Liver (tissue), 9 donors: Measurements from ENCODE around the gene LAT. TPM values are rescaled to one million over a fixed set of nuclear protein-coding genes. Genes with fewer than 3 reads are reported as not detected.

Source experiments
- DNase-seq: peaks from one replicate; pipeline ENCODE4 v3.0.0-alpha.2; 2017; ENCODE audit warnings: low spot score
- H3K27ac ChIP-seq, 2 donors: one replicate each; pipeline ENCODE4 v1.7.0; 2013; ENCODE audit warnings: inconsistent platforms in 2 of 2, low read length in 2 of 2, control low read depth in 1 of 2, low read depth in 1 of 2, mild to moderate bottlenecking in 1 of 2
- H3K27me3 ChIP-seq, 4 donors: one replicate each; pipeline versions ENCODE4 v1.6.1 to v1.7.0; 2013; ENCODE audit warnings: low read length in 3 of 4, inconsistent platforms in 1 of 4, mild to moderate bottlenecking in 1 of 4, moderate library complexity in 1 of 4; ENCODE audit not compliant: control insufficient read depth in 4 of 4, insufficient read depth in 4 of 4
- H3K36me3 ChIP-seq, 4 donors: one replicate each; pipeline versions ENCODE4 v1.6.1 to v1.7.0; 2013; ENCODE audit warnings: low read length in 3 of 4, mild to moderate bottlenecking in 3 of 4, low read depth in 1 of 4, moderate library complexity in 1 of 4; ENCODE audit not compliant: control insufficient read depth in 4 of 4, insufficient read depth in 3 of 4
- H3K4me1 ChIP-seq, 4 donors: one replicate each; pipeline versions ENCODE4 v1.6.1 to v1.7.0; 2013; ENCODE audit warnings: low read length in 3 of 4, mild to moderate bottlenecking in 3 of 4, moderate library complexity in 1 of 4; ENCODE audit not compliant: control insufficient read depth in 4 of 4, insufficient read depth in 4 of 4
- H3K4me3 ChIP-seq, 3 donors: one replicate each; pipeline versions ENCODE4 v1.6.1 to v1.7.0; 2013; ENCODE audit warnings: low read length in 3 of 3, control low read depth in 1 of 3, low read depth in 1 of 3, mild to moderate bottlenecking in 1 of 3
- H3K9ac ChIP-seq, 2 donors: one replicate each; pipeline ENCODE4 v1.7.0; 2013; ENCODE audit warnings: low read length in 2 of 2, mild to moderate bottlenecking in 2 of 2, moderate library complexity in 2 of 2, control low read depth in 1 of 2, low read depth in 1 of 2
- H3K9me3 ChIP-seq, 4 donors: one replicate each; pipeline versions ENCODE4 v1.6.1 to v1.7.0; 2013; ENCODE audit warnings: low read length in 3 of 4; ENCODE audit not compliant: control insufficient read depth in 4 of 4
- EGR1 ChIP-seq, 2 donors: IDR thresholded peaks; 2 replicates each; pipeline ENCODE4 v1.6.1; 2016 to 2018; ENCODE audit warnings: antibody characterized with exemption in 2 of 2, low read depth in 2 of 2
- FOXA1 ChIP-seq: IDR thresholded peaks from 2 replicates; pipeline ENCODE4 v1.6.1; 2016; ENCODE audit warnings: antibody characterized with exemption
- FOXA2 ChIP-seq: IDR thresholded peaks from 2 replicates; pipeline ENCODE4 v1.6.1; 2016; ENCODE audit warnings: antibody characterized with exemption
- GABPA ChIP-seq, 2 donors: IDR thresholded peaks in 1 of 2; conservative IDR thresholded peaks in 1 of 2; 2 replicates each; pipeline ENCODE4 v1.6.1; 2016; ENCODE audit warnings: antibody characterized with exemption in 2 of 2, mild to moderate bottlenecking in 1 of 2, moderate library complexity in 1 of 2
- HNF4A ChIP-seq, 2 donors: conservative IDR thresholded peaks; 2 replicates each; pipeline ENCODE4 v1.6.1; 2016; ENCODE audit warnings: antibody characterized with exemption in 2 of 2, mild to moderate bottlenecking in 2 of 2
- JUND ChIP-seq, 2 donors: IDR thresholded peaks; 2 replicates each; pipeline ENCODE4 v1.6.1; 2016; ENCODE audit warnings: antibody characterized with exemption in 2 of 2
- NR2F2 ChIP-seq: IDR thresholded peaks from 2 replicates; pipeline ENCODE4 v1.6.1; 2016; ENCODE audit warnings: antibody characterized with exemption
- RAD21 ChIP-seq, 2 donors: IDR thresholded peaks; 2 replicates each; pipeline ENCODE4 v1.6.1; 2016; ENCODE audit warnings: antibody characterized with exemption in 2 of 2, mild to moderate bottlenecking in 2 of 2
- RXRA ChIP-seq, 2 donors: IDR thresholded peaks; 2 replicates each; pipeline ENCODE4 v1.6.1; 2017 to 2018; ENCODE audit warnings: antibody characterized with exemption in 2 of 2, mild to moderate bottlenecking in 1 of 2
- TAF1 ChIP-seq: conservative IDR thresholded peaks from 2 replicates; pipeline ENCODE4 v1.6.1; 2016; ENCODE audit warnings: antibody characterized with exemption, mild to moderate bottlenecking
- YY1 ChIP-seq: IDR thresholded peaks from 2 replicates; pipeline ENCODE4 v1.6.1; 2016; ENCODE audit warnings: antibody characterized with exemption, mild to moderate bottlenecking
- WGBS: extraction: QIAGEN DNeasy Blood & Tissue Kit; methylation state at CpG from one replicate; pipeline ENCODE4 v1.1.7; 2013; 5-methylcytosine and 5-hydroxymethylcytosine counted together
- polyA plus RNA-seq, 2 donors: library from polyadenylated mRNA; stranded (reverse) in 1 of 2; unstranded in 1 of 2; fragments of 200-250 nt in 1 of 2; fragments of >200 nt in 1 of 2; fragmentation: Nextera tagmentation in 1 of 2; extraction: Ambion mirVana in 1 of 2; gene quantifications; one replicate each; pipeline versions ENCODE4 v1.2.1 to v1.2.3, GENCODE V29; 2013 to 2015
- total RNA-seq, 2 donors: library from RNA; depleted of rRNA; stranded (reverse); fragments of >200 nt; gene quantifications; one replicate each; pipeline ENCODE4 v1.2.3, GENCODE V29; 2014
- TF ChIP-seq, protein P1 (sequence below): IDR thresholded peaks from 2 replicates; pipeline ENCODE4 v1.6.1; 2016; ENCODE audit warnings: antibody characterized with exemption
- TF ChIP-seq, protein P2 (sequence below): fragments of 150-350 bp; IDR thresholded peaks from 2 replicates; pipeline ENCODE4 v1.5.1; 2017; ENCODE audit warnings: improper control_type of control experiment, low read depth, low read length; ENCODE audit not compliant: missing input control
- TF ChIP-seq, protein P3 (sequence below): IDR thresholded peaks from 2 replicates; pipeline ENCODE4 v1.6.1; 2016; ENCODE audit warnings: antibody characterized with exemption
- TF ChIP-seq, protein P4 (sequence below): IDR thresholded peaks from 2 replicates; pipeline ENCODE4 v1.6.1; 2016; ENCODE audit warnings: antibody characterized with exemption
- TF ChIP-seq, protein P5 (sequence below): IDR thresholded peaks from 2 replicates; pipeline ENCODE4 v1.6.1; 2016; ENCODE audit warnings: antibody characterized with exemption, mild to moderate bottlenecking
- donor health status: healthy.
- donor health status: healthy.
- donor health status: healthy.
- donor health status: healthy.
- donor health status: healthy.

Gene LAT
- total and polyA plus RNA-seq, 4 donors = 1.3 to 2.3 (median 1.6) TPM

GRCh38 chr16:28984091-28984490, 761 bp upstream of the LAT start:
- H3K9ac ChIP-seq = no peak overlapping the region
- H3K4me1 ChIP-seq = no peaks in the 10 kb centered on the region
- H3K27ac ChIP-seq = no peak overlapping the region
- TF ChIP-seq, protein P1, sequence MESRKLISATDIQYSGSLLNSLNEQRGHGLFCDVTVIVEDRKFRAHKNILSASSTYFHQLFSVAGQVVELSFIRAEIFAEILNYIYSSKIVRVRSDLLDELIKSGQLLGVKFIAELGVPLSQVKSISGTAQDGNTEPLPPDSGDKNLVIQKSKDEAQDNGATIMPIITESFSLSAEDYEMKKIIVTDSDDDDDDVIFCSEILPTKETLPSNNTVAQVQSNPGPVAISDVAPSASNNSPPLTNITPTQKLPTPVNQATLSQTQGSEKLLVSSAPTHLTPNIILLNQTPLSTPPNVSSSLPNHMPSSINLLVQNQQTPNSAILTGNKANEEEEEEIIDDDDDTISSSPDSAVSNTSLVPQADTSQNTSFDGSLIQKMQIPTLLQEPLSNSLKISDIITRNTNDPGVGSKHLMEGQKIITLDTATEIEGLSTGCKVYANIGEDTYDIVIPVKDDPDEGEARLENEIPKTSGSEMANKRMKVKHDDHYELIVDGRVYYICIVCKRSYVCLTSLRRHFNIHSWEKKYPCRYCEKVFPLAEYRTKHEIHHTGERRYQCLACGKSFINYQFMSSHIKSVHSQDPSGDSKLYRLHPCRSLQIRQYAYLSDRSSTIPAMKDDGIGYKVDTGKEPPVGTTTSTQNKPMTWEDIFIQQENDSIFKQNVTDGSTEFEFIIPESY = no peak
- TF ChIP-seq RXRA (IDR thresholded peaks at IDR 0.05) (no peak), FOXA2 (no peak), NR2F2 (no peak)
- TF ChIP-seq, protein P2, sequence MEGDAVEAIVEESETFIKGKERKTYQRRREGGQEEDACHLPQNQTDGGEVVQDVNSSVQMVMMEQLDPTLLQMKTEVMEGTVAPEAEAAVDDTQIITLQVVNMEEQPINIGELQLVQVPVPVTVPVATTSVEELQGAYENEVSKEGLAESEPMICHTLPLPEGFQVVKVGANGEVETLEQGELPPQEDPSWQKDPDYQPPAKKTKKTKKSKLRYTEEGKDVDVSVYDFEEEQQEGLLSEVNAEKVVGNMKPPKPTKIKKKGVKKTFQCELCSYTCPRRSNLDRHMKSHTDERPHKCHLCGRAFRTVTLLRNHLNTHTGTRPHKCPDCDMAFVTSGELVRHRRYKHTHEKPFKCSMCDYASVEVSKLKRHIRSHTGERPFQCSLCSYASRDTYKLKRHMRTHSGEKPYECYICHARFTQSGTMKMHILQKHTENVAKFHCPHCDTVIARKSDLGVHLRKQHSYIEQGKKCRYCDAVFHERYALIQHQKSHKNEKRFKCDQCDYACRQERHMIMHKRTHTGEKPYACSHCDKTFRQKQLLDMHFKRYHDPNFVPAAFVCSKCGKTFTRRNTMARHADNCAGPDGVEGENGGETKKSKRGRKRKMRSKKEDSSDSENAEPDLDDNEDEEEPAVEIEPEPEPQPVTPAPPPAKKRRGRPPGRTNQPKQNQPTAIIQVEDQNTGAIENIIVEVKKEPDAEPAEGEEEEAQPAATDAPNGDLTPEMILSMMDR = no peak
- 87% methylated on average over 12 of the region's 12 CpGs for WGBS
- no peak overlapping the region for H3K4me3 ChIP-seq
- H3K27me3 ChIP-seq = no peaks in the 10 kb centered on the region
- H3K36me3 ChIP-seq = peaks cover 7 to 48% (median 11%) of the 10 kb centered on the region in 4 donors
- DNase-seq = no peak
- peaks cover 0 to 3% (median 0%) of the 10 kb centered on the region in 4 donors for H3K9me3 ChIP-seq

- H3K27me3 ChIP-seq = no peaks in the 10 kb centered on the region
- peaks cover 6 to 54% (median 11%) of the 10 kb centered on the region in 4 donors for H3K36me3 ChIP-seq
- peak overlapping the region in 1 of 3 donors; percentile 12 for H3K4me3 ChIP-seq
- no peak overlapping the region for H3K9ac ChIP-seq
- no peaks in the 10 kb centered on the region for H3K4me1 ChIP-seq
- TF ChIP-seq, protein P3, sequence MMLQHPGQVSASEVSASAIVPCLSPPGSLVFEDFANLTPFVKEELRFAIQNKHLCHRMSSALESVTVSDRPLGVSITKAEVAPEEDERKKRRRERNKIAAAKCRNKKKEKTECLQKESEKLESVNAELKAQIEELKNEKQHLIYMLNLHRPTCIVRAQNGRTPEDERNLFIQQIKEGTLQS = no peak
- no peak for TF ChIP-seq FOXA2
- TF ChIP-seq RXRA (IDR thresholded peaks at IDR 0.05) = no peak
- no peak for TF ChIP-seq GABPA (IDR thresholded peaks at IDR 0.05 in 1 of 2, conservative IDR thresholded peaks at IDR 0.05 in 1 of 2)
- TF ChIP-seq RAD21 (IDR thresholded peaks at IDR 0.05) = no peak
- TF ChIP-seq, protein P4, sequence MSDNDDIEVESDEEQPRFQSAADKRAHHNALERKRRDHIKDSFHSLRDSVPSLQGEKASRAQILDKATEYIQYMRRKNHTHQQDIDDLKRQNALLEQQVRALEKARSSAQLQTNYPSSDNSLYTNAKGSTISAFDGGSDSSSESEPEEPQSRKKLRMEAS = no peak
- no peak for TF ChIP-seq FOXA1
- TF ChIP-seq EGR1 (IDR thresholded peaks at IDR 0.05; ENCODE audit: low read depth in 2 of 2) = no peak
- no peak for TF ChIP-seq HNF4A (conservative IDR thresholded peaks at IDR 0.05)
- no peak for TF ChIP-seq YY1
- TF ChIP-seq TAF1 = no peak
- TF ChIP-seq, protein P2 = no peak
- TF ChIP-seq, protein P1 = no peak
- no peak for TF ChIP-seq JUND (IDR thresholded peaks at IDR 0.05)
- TF ChIP-seq, protein P5, sequence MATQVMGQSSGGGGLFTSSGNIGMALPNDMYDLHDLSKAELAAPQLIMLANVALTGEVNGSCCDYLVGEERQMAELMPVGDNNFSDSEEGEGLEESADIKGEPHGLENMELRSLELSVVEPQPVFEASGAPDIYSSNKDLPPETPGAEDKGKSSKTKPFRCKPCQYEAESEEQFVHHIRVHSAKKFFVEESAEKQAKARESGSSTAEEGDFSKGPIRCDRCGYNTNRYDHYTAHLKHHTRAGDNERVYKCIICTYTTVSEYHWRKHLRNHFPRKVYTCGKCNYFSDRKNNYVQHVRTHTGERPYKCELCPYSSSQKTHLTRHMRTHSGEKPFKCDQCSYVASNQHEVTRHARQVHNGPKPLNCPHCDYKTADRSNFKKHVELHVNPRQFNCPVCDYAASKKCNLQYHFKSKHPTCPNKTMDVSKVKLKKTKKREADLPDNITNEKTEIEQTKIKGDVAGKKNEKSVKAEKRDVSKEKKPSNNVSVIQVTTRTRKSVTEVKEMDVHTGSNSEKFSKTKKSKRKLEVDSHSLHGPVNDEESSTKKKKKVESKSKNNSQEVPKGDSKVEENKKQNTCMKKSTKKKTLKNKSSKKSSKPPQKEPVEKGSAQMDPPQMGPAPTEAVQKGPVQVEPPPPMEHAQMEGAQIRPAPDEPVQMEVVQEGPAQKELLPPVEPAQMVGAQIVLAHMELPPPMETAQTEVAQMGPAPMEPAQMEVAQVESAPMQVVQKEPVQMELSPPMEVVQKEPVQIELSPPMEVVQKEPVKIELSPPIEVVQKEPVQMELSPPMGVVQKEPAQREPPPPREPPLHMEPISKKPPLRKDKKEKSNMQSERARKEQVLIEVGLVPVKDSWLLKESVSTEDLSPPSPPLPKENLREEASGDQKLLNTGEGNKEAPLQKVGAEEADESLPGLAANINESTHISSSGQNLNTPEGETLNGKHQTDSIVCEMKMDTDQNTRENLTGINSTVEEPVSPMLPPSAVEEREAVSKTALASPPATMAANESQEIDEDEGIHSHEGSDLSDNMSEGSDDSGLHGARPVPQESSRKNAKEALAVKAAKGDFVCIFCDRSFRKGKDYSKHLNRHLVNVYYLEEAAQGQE = no peak
- WGBS = 84% methylated on average over 19 of the region's 19 CpGs
- H3K27ac ChIP-seq = no peak overlapping the region
- H3K9me3 ChIP-seq = peaks cover 0 to 3% (median 0%) of the 10 kb centered on the region in 4 donors
- no peak for DNase-seq
These were observed 574 bp downstream of the LAT start for GRCh38 chr16:28985211-28986041.
